HepG2 (cell line): ENCODE data around the gene JAK1. TPM values are rescaled to one million over a fixed set of nuclear protein-coding genes. Genes with fewer than 3 reads are reported as not detected.

Source experiments
- ATAC-seq: fragments of 200-7000 bp; cut with Tn5 transposase; 3 replicates; pipeline ENCODE4 v1.9.1; 2020; ENCODE audit warnings: mild to moderate bottlenecking, moderate library complexity
- BruUV-seq: library from RNA; stranded (reverse); fragments of 400-500 nt; replicated peaks from 2 replicates; lab custom pipeline; 2021; lab: Mats Ljungman, UMichigan
- CTCF ChIA-PET: fragments of 300-600 bp; formaldehyde crosslinking; extraction: SDS; loops from one replicate; lab custom pipeline; 2021; ENCODE audit warnings: low total read pairs, inconsistent platforms, low intra/inter-chr PET ratio; lab: Yijun Ruan, JAX
- POLR2A ChIA-PET: fragments of 350-600 bp; sonication (Branson Sonifier 250); formaldehyde crosslinking; loops from one replicate; lab custom pipeline; 2020; ENCODE audit warnings: antibody characterized with exemption, inconsistent platforms; lab: Yijun Ruan, JAX
- DNase-seq: peaks from one replicate; pipeline ENCODE4 v3.0.0-alpha.2; 2015; ENCODE audit warnings: low spot score
- FAIRE-seq: peaks from 3 replicates; lab custom pipeline; 2011; peaks lifted over from hg19 to GRCh38; lab: Jason Lieb, UNC
- H2AFZ ChIP-seq: one replicate; pipeline ENCODE4 v1.6.1; 2011; ENCODE audit warnings: low read length, inconsistent platforms
- H3K27ac ChIP-seq: fragments of 300-600 bp; 3 replicates; pipeline ENCODE4 v1.8.0; 2011; ENCODE audit warnings: mixed run types, mild to moderate bottlenecking, mixed read lengths, low read length, inconsistent platforms; ENCODE audit not compliant: insufficient read depth; ENCODE audit errors: extremely low read length
- H3K27me3 ChIP-seq, 2 experiments: fragments of 200-600 bp in 1 of 2; 2 replicates in 1 of 2; 3 replicates in 1 of 2; pipeline versions ENCODE4 v1.6.0 to v1.8.0; 2011; ENCODE audit warnings: low read length in 2 of 2, mild to moderate bottlenecking in 2 of 2, moderate library complexity in 2 of 2, inconsistent platforms in 1 of 2; ENCODE audit not compliant: insufficient read depth in 2 of 2, control insufficient read depth in 1 of 2
- H3K36me3 ChIP-seq, 2 experiments: fragments of 200-600 bp in 1 of 2; replicated peaks in 1 of 2; 2 replicates in 1 of 2; 3 replicates in 1 of 2; pipeline versions ENCODE4 v1.5.1 to v1.8.0; 2011; ENCODE audit warnings: low read length in 2 of 2, inconsistent platforms in 1 of 2; ENCODE audit not compliant: insufficient read depth in 2 of 2, control insufficient read depth in 1 of 2
- H3K4me1 ChIP-seq: 2 replicates; pipeline ENCODE4 v1.5.1; 2012; ENCODE audit warnings: low read length, inconsistent platforms; ENCODE audit not compliant: insufficient read depth
- H3K4me2 ChIP-seq: 2 replicates; pipeline ENCODE4 v1.6.0; 2011; ENCODE audit warnings: low read depth, low read length, inconsistent platforms
- H3K4me3 ChIP-seq, 3 experiments: fragments of 200-600 bp in 1 of 3; sonication (generic), shearing (Covaris generic) in 1 of 3; replicated peaks in 1 of 3; 2 replicates each; pipeline ENCODE4 v1.5.1; 2011 to 2016; ENCODE audit warnings: low read length in 3 of 3, inconsistent platforms in 2 of 3, low read depth in 2 of 3, mild to moderate bottlenecking in 2 of 3, control low read depth in 1 of 3, mixed read lengths in 1 of 3; ENCODE audit not compliant: insufficient read depth in 1 of 3
- H3K79me2 ChIP-seq: one replicate; pipeline ENCODE4 v1.6.1; 2011; ENCODE audit warnings: low read length, inconsistent platforms; ENCODE audit not compliant: insufficient read depth
- H3K9ac ChIP-seq: 2 replicates; pipeline ENCODE4 v1.6.0; 2011; ENCODE audit warnings: mild to moderate bottlenecking, low read depth, low read length, inconsistent platforms; ENCODE audit not compliant: insufficient read depth
- H3K9me3 ChIP-seq: 2 replicates; pipeline ENCODE4 v1.5.1; 2012; ENCODE audit warnings: mild to moderate bottlenecking, low read length
- H4K20me1 ChIP-seq: 2 replicates; pipeline ENCODE4 v1.6.0; 2011; ENCODE audit warnings: inconsistent platforms, mild to moderate bottlenecking, low read length, moderate library complexity; ENCODE audit not compliant: insufficient read depth
- AFF4 ChIP-seq: sonication (generic); formaldehyde crosslinking; IDR thresholded peaks from 2 replicates; pipeline ENCODE4 v1.4.0; 2020; ENCODE audit warnings: missing genetic modification reagents
- CEBPZ ChIP-seq: IDR thresholded peaks from 2 replicates; pipeline ENCODE4 v1.6.1; 2012; ENCODE audit warnings: low read length, improper control_type of control experiment
- NFRKB ChIP-seq: fragments of 450-650 bp; IDR thresholded peaks from 2 replicates; pipeline ENCODE4 v1.6.1; 2017
- TCF7 ChIP-seq: sonication (generic); IDR thresholded peaks from 2 replicates; pipeline ENCODE4 v1.6.1; 2016; ENCODE audit warnings: antibody characterized with exemption, low read depth
- TCF7L2 ChIP-seq: IDR thresholded peaks from 2 replicates; pipeline ENCODE4 v1.6.1; 2011; ENCODE audit warnings: mild to moderate bottlenecking, low read depth, low read length, moderate library complexity
- TOPORS ChIP-seq: sonication (generic); formaldehyde crosslinking; IDR thresholded peaks from 2 replicates; pipeline ENCODE4 v1.8.0; 2023; ENCODE audit warnings: mild to moderate bottlenecking, missing genetic modification reagents
- TRAFD1 ChIP-seq: sonication (generic); formaldehyde crosslinking; IDR thresholded peaks from 2 replicates; pipeline ENCODE4 v1.5.1; 2020; ENCODE audit warnings: missing genetic modification reagents, mild to moderate bottlenecking, borderline replicate concordance
- ZBTB10 ChIP-seq: sonication (generic); formaldehyde crosslinking; IDR thresholded peaks from 2 replicates; pipeline ENCODE4 v1.4.0; 2020; ENCODE audit warnings: missing genetic modification reagents, borderline replicate concordance
- ZNF256 ChIP-seq: sonication (generic); formaldehyde crosslinking; conservative IDR thresholded peaks from 2 replicates; pipeline ENCODE4 v1.4.0; 2020; ENCODE audit warnings: missing genetic modification reagents
- ZNF776 ChIP-seq: sonication (generic); formaldehyde crosslinking; IDR thresholded peaks from 2 replicates; pipeline ENCODE4 v1.4.0; 2020; ENCODE audit warnings: mild to moderate bottlenecking, missing genetic modification reagents
- ZSCAN30 ChIP-seq: sonication (generic); formaldehyde crosslinking; IDR thresholded peaks from 2 replicates; pipeline ENCODE4 v1.5.0; 2020; ENCODE audit warnings: mild to moderate bottlenecking, missing genetic modification reagents
- WGBS: methylation state at CpG from one replicate; pipeline ENCODE4 v1.1.6; 2017; ENCODE audit warnings: low lambda C conversion rate; 5-methylcytosine and 5-hydroxymethylcytosine counted together
- in situ Hi-C: cut with HindIII; loops from 2 replicates; pipeline ENCODE4 v1.10.0; 2017; ENCODE audit warnings: low pct_unique_long_range_greater_than_20kb; ENCODE audit not compliant: extremely low pct_ligation_motif_present
- intact Hi-C: fragments of 100-400 bp; cut with micrococcal nuclease; formaldehyde crosslinking; loops from one replicate; pipeline ENCODE4 v1.10.0; 2022; ENCODE audit not compliant: unreplicated experiment
- polyA plus RNA-seq, 8 experiments: library from polyadenylated mRNA; depleted of rRNA in 3 of 8; stranded (reverse) in 7 of 8; unstranded in 1 of 8; fragments of >200 nt; fragmentation: Illumina TruSeq in 4 of 8; extraction: Trizol in 4 of 8; gene quantifications; 2 replicates each; pipeline versions ENCODE4 v1.2.1 to v1.2.3, GENCODE V29; 2011 to 2016; ENCODE audit warnings: low read depth in 4 of 8, missing spikeins in 1 of 8, mixed read lengths in 1 of 8; ENCODE audit not compliant: insufficient read depth in 1 of 8
- total RNA-seq, 5 experiments: library from RNA; depleted of rRNA; stranded (reverse); fragments of >200 nt; fragmentation: Illumina TruSeq; extraction: Trizol; gene quantifications; 2 replicates each; pipeline ENCODE4 v1.2.3, GENCODE V29; 2016; ENCODE audit warnings: low read depth in 1 of 5

Gene JAK1
- total and polyA plus RNA-seq, 2 of the 13 experiments (the other 11 are each of a cell fraction or from before 2014, with no cell fraction given) = 23.9 to 42.4 TPM

GRCh38 chr1:64986903-64987871 lies 20.8 kb upstream of the JAK1 start:
- Histone ChIP-seq H3K27ac (peak overlapping the region; percentile 38), H4K20me1 (no peaks in the 10 kb centered on the region), H3K4me3 (no peak overlapping the region; a peak in 1 of 6 replicates), H2AFZ (no peak overlapping the region), H3K27me3 (no peaks in the 10 kb centered on the region), H3K4me2 (peak overlapping the region; percentile 48), H3K36me3 (no peaks in the 10 kb centered on the region), H3K9ac (no peak overlapping the region), H3K79me2 (no peaks in the 10 kb centered on the region), H3K4me1 (peaks cover 59% of the 10 kb centered on the region), H3K9me3 (no peaks in the 10 kb centered on the region)
- in situ Hi-C loops = no loop called here
- WGBS = 0% methylated on average over 3 of the region's 3 CpGs
- peak; percentile 92 for FAIRE-seq
- CTCF ChIA-PET = no interaction called here
- peak; percentile 91 for DNase-seq
- POLR2A ChIA-PET = no interaction called here
- intact Hi-C loops = no loop called here
- ATAC-seq = peak; percentile 86
- no TSS peak for BruUV-seq
- no peak for TF ChIP-seq CEBPZ
- no peak for TF ChIP-seq ZBTB10 (CRISPR knock-in tag)
- TF ChIP-seq TOPORS (CRISPR knock-in tag) = no peak
- TF ChIP-seq AFF4 = no peak
- no peak for TF ChIP-seq ZNF256
- no peak for TF ChIP-seq TRAFD1
- peak; percentile 57 for TF ChIP-seq TCF7L2
- TF ChIP-seq TCF7 = peak; percentile 93
- no peak for TF ChIP-seq NFRKB
- no peak for TF ChIP-seq ZSCAN30 (CRISPR knock-in tag)
- TF ChIP-seq ZNF776 (CRISPR knock-in tag) = no peak
